ENCODE data around the gene ZPR1.
"Not testable (repeated sequence)": the region's sequence is repeated elsewhere in the genome, so short reads cannot be mapped to it uniquely, and the experiment has no call there.

The ZPR1 gene

DNA sequence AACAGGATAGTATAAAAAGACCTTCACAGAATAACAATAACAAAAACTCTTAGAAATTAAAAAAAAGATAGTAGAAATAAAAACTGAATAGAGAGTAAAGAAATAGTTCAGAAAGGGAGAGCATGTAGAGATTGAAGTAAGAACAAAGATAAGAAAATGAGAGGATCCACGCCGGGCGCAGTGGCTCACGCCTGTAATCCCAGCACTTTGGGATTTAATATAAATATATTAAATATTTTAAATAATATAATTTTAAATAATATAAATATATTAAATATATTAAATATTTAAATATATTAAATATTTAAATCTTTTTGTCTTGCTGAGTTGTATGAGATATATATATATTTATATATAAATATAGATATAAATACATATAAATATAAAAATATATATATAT is 24.3 kb upstream of the ZPR1 start:
- H3K4me3 ChIP-seq (replicated peaks in 1 of 2; ENCODE audit: low read depth in 2 of 2, low read length in 2 of 2) = no peak overlapping the region
- TF ChIP-seq, protein P1, sequence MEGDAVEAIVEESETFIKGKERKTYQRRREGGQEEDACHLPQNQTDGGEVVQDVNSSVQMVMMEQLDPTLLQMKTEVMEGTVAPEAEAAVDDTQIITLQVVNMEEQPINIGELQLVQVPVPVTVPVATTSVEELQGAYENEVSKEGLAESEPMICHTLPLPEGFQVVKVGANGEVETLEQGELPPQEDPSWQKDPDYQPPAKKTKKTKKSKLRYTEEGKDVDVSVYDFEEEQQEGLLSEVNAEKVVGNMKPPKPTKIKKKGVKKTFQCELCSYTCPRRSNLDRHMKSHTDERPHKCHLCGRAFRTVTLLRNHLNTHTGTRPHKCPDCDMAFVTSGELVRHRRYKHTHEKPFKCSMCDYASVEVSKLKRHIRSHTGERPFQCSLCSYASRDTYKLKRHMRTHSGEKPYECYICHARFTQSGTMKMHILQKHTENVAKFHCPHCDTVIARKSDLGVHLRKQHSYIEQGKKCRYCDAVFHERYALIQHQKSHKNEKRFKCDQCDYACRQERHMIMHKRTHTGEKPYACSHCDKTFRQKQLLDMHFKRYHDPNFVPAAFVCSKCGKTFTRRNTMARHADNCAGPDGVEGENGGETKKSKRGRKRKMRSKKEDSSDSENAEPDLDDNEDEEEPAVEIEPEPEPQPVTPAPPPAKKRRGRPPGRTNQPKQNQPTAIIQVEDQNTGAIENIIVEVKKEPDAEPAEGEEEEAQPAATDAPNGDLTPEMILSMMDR (IDR thresholded peaks at IDR 0.05; ENCODE audit: low read depth, low read length) = no peak
- no peak for DNase-seq (ENCODE audit: low read depth in 2 of 2)

DNA sequence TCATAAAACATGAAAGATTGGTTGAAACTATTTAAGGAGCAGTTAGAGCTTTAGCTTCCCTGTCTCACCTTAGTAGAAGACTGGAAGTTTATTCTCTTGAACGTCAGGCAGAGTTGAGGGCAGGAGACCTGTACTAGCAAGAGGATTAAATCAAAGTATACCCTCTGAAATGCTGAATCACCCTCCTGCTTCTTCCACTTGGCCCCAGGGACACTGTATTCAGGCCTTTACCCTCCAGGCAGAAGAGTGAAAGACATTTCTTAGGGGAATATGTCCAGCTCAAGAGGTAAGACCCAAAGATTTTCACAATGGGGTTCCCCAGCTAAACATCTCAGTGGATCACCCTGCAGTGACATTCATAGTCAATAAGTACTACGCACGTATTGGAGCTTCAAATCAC is 23.4 kb upstream of the ZPR1 start:
- DNase-seq (ENCODE audit: low read depth in 2 of 2) = no peak
- TF ChIP-seq, protein P1 (IDR thresholded peaks at IDR 0.05; ENCODE audit: low read depth, low read length) = no peak
- no peak overlapping the region for H3K4me3 ChIP-seq (replicated peaks in 1 of 2; ENCODE audit: low read depth in 2 of 2, low read length in 2 of 2)

DNA sequence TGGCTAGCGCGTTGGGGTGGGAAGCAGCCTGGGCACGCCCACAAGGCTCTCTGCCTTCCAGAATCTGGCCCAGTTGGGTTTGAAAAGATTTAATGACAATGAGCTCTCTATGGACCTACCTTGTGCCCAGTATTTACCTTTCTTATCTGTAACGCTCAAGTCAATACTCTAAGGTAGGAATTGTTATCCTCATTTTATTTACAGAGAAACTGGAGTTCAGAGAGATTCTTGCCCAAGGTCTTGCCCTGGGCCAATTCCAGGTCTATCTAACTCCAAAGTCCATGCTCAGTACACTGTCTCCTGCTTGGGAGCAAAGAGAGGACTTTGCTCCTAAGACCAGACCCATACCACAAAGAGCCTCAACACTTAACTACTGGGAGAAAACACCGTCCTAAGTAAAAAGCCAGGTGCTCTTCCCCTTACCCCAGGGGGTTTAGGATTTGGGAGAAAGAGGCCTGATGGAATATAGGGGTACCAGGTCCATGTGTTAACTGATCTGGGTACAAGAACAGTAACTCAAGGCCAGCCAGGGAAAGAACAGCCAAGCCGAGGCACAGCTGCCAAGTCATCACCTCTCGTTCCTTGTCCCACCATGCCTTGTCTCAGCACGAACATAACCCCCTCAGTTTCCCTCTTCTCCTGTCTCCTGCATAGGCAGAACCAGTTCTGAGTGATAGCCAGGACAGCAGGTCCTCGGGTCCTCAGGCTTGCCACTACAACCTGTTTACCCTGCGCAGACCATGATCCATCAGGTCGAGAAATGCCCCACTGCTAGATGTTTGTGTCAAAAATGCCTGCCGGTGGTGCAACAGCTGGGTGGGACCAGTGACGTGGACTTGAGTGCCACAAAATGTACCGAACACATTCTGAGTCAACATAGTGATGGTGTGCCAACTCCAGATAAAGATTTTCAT is 20.7 kb upstream of the ZPR1 start:
- peak; percentile 87 to 97 for DNase-seq (ENCODE audit: low read depth in 2 of 2)
- no peak overlapping the region for H3K4me3 ChIP-seq (replicated peaks in 1 of 2; ENCODE audit: low read depth in 2 of 2, low read length in 2 of 2)
- TF ChIP-seq, protein P1 (IDR thresholded peaks at IDR 0.05; ENCODE audit: low read depth, low read length) = no peak

DNA sequence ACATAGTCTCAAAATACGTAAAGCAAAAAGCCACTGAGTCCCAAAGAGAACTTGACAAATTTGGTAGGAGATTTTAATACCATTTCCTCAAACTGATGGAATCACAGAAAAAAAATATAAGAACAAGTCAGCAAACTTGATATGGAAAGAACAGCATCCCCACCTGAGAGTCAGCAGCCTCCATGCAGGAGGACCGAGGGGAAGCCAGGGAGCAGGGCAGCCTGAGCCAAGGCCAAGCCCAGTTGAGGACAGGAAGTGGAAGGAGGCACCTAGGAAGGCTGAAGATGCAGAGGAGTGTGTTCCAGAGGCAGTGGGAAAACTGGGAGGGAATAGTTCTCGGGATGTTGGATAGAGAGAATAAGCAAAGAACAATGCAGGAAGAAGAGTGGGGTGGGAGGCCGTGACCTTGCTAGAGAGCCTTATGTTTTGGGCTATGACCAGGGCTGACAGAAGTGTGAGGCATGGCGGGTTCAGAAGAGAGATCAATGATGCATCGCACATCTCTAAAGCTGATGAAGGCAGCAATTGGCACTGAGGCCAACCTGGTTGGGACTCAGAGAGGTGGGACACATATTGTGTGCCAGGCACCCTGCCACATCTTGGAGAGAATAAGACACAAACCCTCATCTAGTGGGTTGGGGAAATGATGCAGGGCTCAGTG is 19.9 kb upstream of the ZPR1 start:
- no peak for DNase-seq (ENCODE audit: low read depth in 2 of 2)
- TF ChIP-seq, protein P1 (IDR thresholded peaks at IDR 0.05; ENCODE audit: low read depth, low read length) = no peak
- H3K4me3 ChIP-seq (replicated peaks in 1 of 2; ENCODE audit: low read depth in 2 of 2, low read length in 2 of 2) = no peak overlapping the region

DNA sequence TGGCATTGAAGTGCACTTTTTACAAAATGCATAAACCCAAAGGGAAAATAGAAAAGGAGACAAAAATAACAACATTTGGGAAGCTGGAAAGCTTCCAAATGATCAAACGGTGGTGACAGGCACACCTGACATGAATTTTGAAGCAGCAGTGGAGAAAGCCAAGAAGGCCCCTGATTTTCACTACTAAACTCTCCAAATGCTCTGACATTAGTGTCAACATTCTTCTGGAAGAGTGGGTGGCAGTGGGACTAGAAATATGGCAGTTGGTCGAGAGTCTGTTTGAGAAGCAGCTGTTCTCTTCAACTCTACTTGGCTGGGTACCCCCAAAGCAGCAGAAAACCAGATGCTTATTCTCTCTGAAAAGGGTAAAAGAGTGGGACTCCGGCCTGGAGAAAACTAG is 16.2 kb upstream of the ZPR1 start:
- TF ChIP-seq, protein P1 (IDR thresholded peaks at IDR 0.05; ENCODE audit: low read depth, low read length) = no peak
- DNase-seq (ENCODE audit: low read depth in 2 of 2) = no peak
- no peak overlapping the region for H3K4me3 ChIP-seq (replicated peaks in 1 of 2; ENCODE audit: low read depth in 2 of 2, low read length in 2 of 2)

DNA sequence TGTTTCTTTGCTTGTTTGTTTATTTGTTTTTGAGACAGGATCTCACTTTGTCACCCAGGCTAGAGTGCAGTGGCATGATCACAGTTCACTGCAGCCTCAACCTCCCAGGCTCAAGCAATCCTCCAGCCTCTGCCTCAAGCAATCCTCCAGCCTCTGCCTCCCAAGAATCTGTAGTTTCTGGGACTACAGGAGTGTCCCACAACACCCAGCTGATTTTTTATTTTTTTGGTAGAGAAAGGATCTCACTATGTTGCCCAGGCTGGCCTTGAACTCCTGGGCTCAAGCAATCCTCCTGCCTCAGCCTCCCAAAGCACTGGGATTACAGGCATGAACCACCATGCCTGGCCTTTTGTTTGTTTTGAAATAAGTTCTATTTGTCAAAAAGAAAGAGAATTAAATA is 13.8 kb upstream of the ZPR1 start:
- DNase-seq (ENCODE audit: low read depth in 2 of 2) = not testable (repeated sequence)

DNA sequence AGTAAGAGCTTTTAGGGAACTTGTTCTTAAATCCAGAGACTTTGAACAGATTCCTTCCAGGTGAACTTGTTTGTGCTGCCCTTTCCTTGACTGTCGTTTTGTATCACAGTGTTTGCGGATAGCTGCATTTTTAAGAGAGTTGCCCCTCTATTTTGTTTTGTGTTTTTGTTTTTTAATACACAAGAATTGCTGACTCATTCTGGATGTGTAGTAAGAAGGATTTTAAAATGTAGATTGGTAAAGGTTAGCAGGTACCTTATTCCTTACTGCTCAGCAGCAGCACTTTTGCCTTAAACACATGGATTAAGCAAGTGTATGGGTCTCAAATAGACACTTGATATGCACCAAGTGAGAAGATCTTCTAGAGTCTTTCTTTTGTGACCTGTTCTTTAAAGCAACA is 12.8 kb upstream of the ZPR1 start:
- DNase-seq (ENCODE audit: low read depth in 2 of 2) = no peak
- TF ChIP-seq, protein P1 (IDR thresholded peaks at IDR 0.05; ENCODE audit: low read depth, low read length) = no peak
- H3K4me3 ChIP-seq (replicated peaks in 1 of 2; ENCODE audit: low read depth in 2 of 2, low read length in 2 of 2) = no peak overlapping the region

More for the DNA sequence above, 13.8 kb upstream of the ZPR1 start:
- H3K4me3 ChIP-seq (replicated peaks in 1 of 2; ENCODE audit: low read depth in 2 of 2, low read length in 2 of 2) = not testable (repeated sequence)
